Suprapubic skin (tissue), 3 donors: Measurements from ENCODE around the gene CXXC1.

ENCODE experiments used
- CTCF ChIP-seq, 2 donors: fragments of 200-600 bp in 1 of 2; fragments of 450-650 bp in 1 of 2; sonication (generic) in 1 of 2; IDR thresholded peaks; one replicate each; pipeline ENCODE4 v1.5.1; 2016 to 2019; ENCODE audit warnings: antibody characterized with exemption in 2 of 2, mild to moderate bottlenecking in 1 of 2, moderate library complexity in 1 of 2
- POLR2A ChIP-seq, 2 donors: fragments of 450-650 bp; IDR thresholded peaks; one replicate each; pipeline ENCODE4 v1.6.1; 2017; ENCODE audit warnings: antibody characterized with exemption in 2 of 2, mild to moderate bottlenecking in 2 of 2, moderate library complexity in 2 of 2

GRCh38 chr18:50306944-50307343 is 19.5 kb upstream of the CXXC1 start:
- no peak for TF ChIP-seq CTCF (IDR thresholded peaks at IDR 0.05)
- no peak for TF ChIP-seq POLR2A (IDR thresholded peaks at IDR 0.05)
